DND-41 (cell line): ENCODE measurements around the gene IFIT5.

Experiments used
- ATAC-seq: fragments of 200-7000 bp; cut with Tn5 transposase; 3 replicates; pipeline ENCODE4 v1.9.1; 2021; ENCODE audit warnings: low read depth; ENCODE audit not compliant: insufficient read depth
- DNase-seq: peaks from one replicate; pipeline ENCODE4 v3.0.0-alpha.2; 2020
- H2AFZ ChIP-seq: 2 replicates; pipeline ENCODE4 v1.6.0; 2012; ENCODE audit warnings: low read depth, low read length
- H3K27ac ChIP-seq: 2 replicates; pipeline ENCODE4 v1.5.1; 2012; ENCODE audit warnings: low read length, inconsistent platforms
- H3K27me3 ChIP-seq: fragments of 200-600 bp; sonication (generic); 2 replicates; pipeline ENCODE4 v1.6.0; 2012; ENCODE audit warnings: low read length, mild to moderate bottlenecking, inconsistent platforms; ENCODE audit not compliant: insufficient read depth, poor library complexity
- H3K36me3 ChIP-seq: 2 replicates; pipeline ENCODE4 v1.5.1; 2012; ENCODE audit warnings: low read length, inconsistent platforms; ENCODE audit not compliant: insufficient read depth
- H3K4me1 ChIP-seq: 2 replicates; pipeline ENCODE4 v1.5.1; 2012; ENCODE audit warnings: mild to moderate bottlenecking, low read length; ENCODE audit not compliant: insufficient read depth
- H3K4me2 ChIP-seq: 2 replicates; pipeline ENCODE4 v1.6.0; 2012; ENCODE audit warnings: mild to moderate bottlenecking, moderate library complexity, low read length, inconsistent platforms; ENCODE audit not compliant: insufficient read depth
- H3K4me3 ChIP-seq, 2 experiments: fragments of 200-600 bp in 1 of 2; shearing (Covaris generic) in 1 of 2; 2 replicates each; pipeline ENCODE4 v1.5.1; 2012 to 2016; ENCODE audit warnings: inconsistent platforms in 2 of 2, low read length in 2 of 2, mild to moderate bottlenecking in 2 of 2, low read depth in 1 of 2, moderate library complexity in 1 of 2
- H3K79me2 ChIP-seq: 2 replicates; pipeline ENCODE4 v1.6.0; 2012; ENCODE audit warnings: low read length, inconsistent platforms; ENCODE audit not compliant: insufficient read depth
- H3K9ac ChIP-seq: 2 replicates; pipeline ENCODE4 v1.6.0; 2012; ENCODE audit warnings: low read depth, mild to moderate bottlenecking, inconsistent platforms, low read length, moderate library complexity
- H3K9me3 ChIP-seq: 2 replicates; pipeline ENCODE4 v1.5.1; 2012; ENCODE audit warnings: low read length, moderate library complexity, mild to moderate bottlenecking, inconsistent platforms; ENCODE audit not compliant: insufficient read depth, severe bottlenecking
- H4K20me1 ChIP-seq: 2 replicates; pipeline ENCODE4 v1.6.0; 2012; ENCODE audit warnings: low read length; ENCODE audit not compliant: insufficient read depth
- CTCF ChIP-seq: IDR thresholded peaks from 2 replicates; pipeline ENCODE4 v1.5.1; 2012; ENCODE audit warnings: borderline replicate concordance, low read length, moderate library complexity, mild to moderate bottlenecking; ENCODE audit not compliant: poor library complexity, severe bottlenecking; ENCODE audit errors: extremely low read depth
- EZH2 ChIP-seq: IDR thresholded peaks from 3 replicates; pipeline ENCODE4 v1.6.1; 2012; ENCODE audit warnings: borderline replicate concordance, low read depth, mild to moderate bottlenecking, moderate library complexity, low read length, inconsistent platforms; ENCODE audit not compliant: severe bottlenecking

Gene IFIT5

DNA sequence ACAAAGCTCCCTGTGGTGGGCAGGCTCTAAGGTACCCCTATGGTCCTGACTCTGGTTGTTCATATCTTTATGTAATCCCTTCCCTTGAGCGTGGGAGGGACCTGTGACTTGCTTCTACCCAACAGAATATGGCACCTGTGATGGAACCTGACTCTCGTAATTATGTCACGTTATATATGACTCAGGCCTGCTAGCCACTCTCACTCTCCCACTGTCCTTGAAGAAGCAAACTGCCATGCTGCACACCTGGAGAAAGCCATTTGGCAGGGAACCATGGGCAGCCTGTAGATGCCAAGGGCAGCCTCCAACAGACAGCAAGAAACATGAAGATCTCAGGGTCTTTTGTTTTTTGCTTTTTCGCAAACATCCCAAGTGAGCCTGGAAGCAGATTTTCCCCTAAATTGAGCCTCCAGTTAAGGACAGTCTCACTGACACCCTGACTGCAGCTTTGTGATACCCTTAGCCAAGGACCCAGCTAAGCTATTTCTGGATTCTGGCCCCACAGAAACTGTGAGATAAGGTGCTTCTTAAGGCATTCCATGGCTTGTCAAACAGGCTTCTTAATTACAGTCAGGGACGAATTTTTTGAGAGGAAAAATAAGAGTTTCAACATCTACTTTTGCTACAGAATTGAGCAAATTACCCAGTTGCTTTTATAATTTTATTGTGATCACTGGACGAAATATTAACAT, 49.6 kb downstream of the IFIT5 start:
- H3K36me3 ChIP-seq: no peaks in the 10 kb centered on the region
- H3K4me1 ChIP-seq: no peaks in the 10 kb centered on the region
- no peaks in the 10 kb centered on the region for H3K79me2 ChIP-seq
- H3K9ac ChIP-seq: no peak overlapping the region
- no peaks in the 10 kb centered on the region for H3K9me3 ChIP-seq
- ATAC-seq: no peak
- no peak for DNase-seq
- peaks cover 13% of the 10 kb centered on the region for H3K27me3 ChIP-seq
- no peak overlapping the region for H3K27ac ChIP-seq
- H4K20me1 ChIP-seq: no peaks in the 10 kb centered on the region
- no peak overlapping the region for H3K4me3 ChIP-seq
- H3K4me2 ChIP-seq: no peak overlapping the region
- no peak overlapping the region for H2AFZ ChIP-seq
- no peak for TF ChIP-seq EZH2
- no peak for TF ChIP-seq CTCF

DNA sequence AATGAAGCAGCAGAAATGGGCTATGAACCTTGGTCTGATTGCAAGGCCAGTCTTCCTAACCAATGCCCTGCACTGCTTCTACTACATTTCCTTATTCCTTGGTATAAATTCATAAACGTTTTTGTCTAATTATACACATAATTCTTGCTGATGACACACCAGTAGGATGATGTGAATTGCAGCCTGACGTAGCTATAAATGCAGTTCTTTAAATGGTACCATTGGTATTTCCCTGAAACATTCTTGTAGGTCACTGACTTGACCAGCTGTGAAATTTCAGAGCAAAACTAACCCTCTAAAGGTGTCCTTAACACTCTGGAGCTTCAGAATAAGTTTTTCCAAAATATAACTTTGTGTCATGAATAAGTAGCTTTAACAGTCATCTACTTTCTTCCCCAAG, 50.8 kb downstream of the IFIT5 start:
- Histone ChIP-seq H3K4me3 (no peak overlapping the region), H3K9me3 (no peaks in the 10 kb centered on the region), H3K27me3 (peaks cover 13% of the 10 kb centered on the region), H3K4me2 (no peak overlapping the region), H3K4me1 (no peaks in the 10 kb centered on the region), H4K20me1 (no peaks in the 10 kb centered on the region), H3K79me2 (no peaks in the 10 kb centered on the region), H3K36me3 (no peaks in the 10 kb centered on the region), H2AFZ (no peak overlapping the region), H3K27ac (no peak overlapping the region), H3K9ac (no peak overlapping the region)
- DNase-seq (no peak), ATAC-seq (no peak)
- TF ChIP-seq CTCF: no peak
- TF ChIP-seq EZH2: no peak

DNA sequence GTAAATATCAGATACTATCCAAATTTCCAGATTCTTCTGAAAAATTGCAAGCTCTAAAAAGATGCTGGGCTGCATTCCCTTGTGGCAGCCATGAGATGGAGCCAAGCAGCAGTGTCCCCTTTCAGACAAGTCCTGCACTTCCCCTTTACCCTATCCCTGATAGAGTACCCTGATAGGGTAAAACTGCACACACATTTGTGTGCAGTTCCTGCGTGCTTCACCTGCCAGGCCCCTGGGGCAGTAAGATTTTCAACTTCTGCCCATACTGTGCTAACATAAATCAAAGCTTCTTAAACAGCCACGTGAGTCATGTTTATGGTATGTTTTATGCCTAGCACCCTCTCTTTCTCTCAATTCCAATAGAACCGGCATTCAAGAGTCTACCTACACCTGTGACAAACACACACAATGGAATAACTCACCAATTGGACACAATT, 52.2 kb downstream of the IFIT5 start:
- Histone ChIP-seq H3K9ac (no peak overlapping the region), H3K36me3 (no peaks in the 10 kb centered on the region), H2AFZ (no peak overlapping the region), H3K4me2 (no peak overlapping the region), H3K27me3 (peaks cover 13% of the 10 kb centered on the region), H3K79me2 (no peaks in the 10 kb centered on the region), H3K9me3 (no peaks in the 10 kb centered on the region), H3K4me1 (no peaks in the 10 kb centered on the region), H3K27ac (no peak overlapping the region), H4K20me1 (no peaks in the 10 kb centered on the region), H3K4me3 (no peak overlapping the region)
- peak; percentile 24 for TF ChIP-seq CTCF
- no peak for TF ChIP-seq EZH2
- ATAC-seq (peak; percentile 35; the same call in 1 of the 3 replicates), DNase-seq (no peak)
